ENCODE results near the gene MARCKSL1.
"Not testable (repeated sequence)": the region's sequence is repeated elsewhere in the genome, so short reads cannot be mapped to it uniquely, and the experiment has no call there.

Gene MARCKSL1

DNA sequence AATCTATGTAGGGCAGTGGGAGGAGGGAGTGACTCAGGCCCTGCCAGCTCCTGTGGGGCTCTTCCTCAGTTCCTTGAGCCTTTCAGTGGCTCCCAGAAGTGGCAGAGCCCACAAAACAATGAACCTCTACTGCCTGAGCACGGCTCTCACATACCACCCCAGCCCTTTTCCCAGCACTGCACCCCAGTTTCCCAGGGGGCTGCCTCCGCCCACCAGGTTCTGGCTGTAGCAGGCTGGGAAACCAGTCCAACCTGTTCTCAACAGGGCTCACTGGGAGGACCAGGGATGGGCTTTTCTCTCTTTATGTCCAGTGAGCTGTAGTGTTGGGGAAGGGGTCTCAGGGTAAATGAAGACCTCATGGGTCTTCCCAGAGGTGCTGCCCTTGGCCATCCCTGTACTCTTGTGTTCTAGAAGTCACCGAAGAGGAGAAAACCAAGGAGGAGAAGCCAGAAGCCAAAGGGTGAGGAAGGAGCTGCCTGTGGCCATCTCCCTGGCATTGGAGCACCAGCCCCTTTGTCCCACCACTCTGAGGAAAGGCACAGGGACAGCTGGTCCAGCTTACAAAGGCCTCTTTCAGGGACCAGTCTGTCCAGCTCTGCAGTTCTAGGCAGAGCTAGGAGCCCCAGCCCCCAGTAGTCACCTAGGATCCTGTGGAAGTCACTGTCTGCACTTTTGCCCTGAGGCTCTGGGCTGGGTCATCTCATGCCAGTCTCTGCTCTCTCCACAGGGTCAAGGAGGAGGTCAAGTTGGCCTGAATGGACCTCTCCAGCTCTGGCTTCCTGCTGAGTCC, 3.5 kb downstream of the MARCKSL1 start:
- DNase-seq, result no peak

DNA sequence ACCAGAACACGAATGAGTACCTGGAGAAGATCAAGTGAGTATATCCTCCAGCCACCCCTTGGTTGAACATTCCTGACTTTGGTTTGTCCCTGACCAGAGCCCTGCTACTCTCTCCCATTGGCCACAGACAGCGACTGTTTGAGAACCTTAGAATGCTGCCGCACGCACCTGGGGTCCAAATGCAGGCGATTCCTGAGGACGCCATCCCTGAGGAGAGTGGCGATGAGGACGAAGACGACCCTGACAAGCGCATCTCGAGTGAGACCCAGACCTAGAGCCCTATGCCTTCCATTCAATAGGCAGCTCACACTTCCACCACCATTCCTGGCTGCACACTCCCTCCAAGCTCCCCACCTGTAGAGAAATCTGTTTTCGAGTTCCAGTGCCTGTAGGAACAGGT, 4.5 kb downstream of the MARCKSL1 start:
- no peak for DNase-seq

DNA sequence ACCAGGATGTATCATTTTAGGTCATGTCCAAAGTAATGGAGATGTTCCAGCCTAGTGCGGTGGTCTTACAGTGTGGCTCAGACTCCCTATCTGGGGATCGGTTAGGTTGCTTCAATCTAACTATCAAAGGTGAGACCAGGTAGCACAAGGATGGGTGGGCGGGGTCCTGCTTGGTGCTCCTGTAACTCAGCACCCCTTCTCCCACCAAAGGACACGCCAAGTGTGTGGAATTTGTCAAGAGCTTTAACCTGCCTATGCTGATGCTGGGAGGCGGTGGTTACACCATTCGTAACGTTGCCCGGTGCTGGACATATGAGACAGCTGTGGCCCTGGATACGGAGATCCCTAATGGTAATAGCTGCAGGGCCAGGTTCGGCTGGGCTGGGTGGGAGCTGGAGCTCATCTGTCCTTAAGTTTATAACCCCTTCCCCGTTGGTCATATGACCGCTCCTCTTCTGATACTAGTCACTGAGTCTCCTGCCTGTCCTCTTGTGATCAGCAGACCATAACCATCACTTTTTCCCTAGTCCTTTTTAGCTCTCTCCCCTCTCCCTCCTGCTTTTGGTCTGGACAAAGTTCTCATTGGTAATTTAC, 5.4 kb downstream of the MARCKSL1 start:
- DNase-seq, result no peak

DNA sequence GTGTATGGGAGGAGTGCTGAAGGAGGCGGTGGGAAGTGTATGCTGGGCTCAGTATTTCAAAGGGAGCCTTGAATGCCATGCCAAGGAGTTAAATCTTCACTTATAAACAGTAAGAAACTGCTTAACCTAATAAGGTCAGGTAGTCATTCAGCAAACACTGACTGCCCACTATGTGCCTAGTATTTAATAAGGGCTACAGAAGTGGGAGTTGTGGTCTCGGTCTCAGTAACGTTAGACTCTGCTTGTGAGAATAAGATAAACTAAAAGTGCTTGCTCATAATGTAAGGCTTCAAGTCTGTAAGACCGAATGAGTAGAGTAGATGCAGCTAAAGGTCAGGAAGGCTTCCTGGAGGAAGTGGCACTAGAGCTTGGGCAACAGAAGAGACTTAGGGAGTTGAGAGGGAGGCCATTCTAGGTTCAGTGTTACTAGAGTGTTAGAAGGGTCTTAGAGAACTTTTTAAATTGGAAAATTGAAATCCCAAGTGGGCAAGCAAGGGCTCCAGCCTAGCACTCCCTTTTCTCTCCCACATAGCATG, 6.0 kb downstream of the MARCKSL1 start:
- DNase-seq, result no peak

DNA sequence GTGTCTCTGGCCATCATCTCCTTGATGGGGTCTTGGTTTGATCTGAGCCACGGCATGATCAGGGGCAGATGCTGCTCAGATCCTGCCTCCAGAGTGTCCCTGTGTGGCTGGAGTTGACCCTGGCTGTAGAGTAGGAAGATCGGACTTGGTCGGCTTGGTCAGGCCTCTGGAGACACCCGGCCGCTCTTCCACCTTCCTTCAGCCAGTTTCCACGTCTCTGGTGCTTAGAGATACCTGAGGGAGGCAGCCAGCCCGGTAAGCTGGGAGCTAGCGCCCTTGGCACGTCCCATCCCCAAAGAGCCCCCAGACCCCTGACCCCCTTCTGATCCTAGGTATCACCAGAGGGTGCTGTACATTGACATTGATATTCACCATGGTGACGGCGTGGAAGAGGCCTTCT, 8.8 kb downstream of the MARCKSL1 start:
- no peak for DNase-seq

DNA sequence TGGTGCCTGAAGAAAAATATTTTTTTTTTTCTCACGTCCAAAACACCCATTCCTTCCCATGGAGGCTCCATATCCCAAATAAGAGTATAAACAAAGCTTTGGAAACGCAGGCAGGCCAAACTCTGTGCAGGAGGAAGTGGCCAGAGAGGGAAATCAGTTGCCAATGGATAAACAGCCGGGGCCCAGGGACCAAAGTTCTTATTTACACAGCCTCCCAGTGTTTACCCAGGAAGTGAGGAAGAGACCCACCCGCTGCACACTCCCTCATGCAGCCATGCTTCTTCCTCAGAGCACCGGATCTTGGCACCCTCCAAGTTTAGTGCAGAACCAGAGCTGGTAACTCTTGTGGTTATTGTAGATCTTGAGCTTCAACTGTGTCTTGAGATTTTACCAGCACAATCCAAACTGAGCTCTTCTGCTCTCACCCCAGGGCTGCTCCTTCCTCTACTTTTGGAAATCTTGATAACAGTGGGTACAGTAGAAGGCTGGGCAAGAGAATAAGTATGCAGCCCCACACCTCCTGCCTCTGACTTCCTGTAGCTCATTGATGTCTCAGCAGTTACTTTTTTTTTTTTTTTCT, 14.2 kb downstream of the MARCKSL1 start:
- DNase-seq, result no peak

DNA sequence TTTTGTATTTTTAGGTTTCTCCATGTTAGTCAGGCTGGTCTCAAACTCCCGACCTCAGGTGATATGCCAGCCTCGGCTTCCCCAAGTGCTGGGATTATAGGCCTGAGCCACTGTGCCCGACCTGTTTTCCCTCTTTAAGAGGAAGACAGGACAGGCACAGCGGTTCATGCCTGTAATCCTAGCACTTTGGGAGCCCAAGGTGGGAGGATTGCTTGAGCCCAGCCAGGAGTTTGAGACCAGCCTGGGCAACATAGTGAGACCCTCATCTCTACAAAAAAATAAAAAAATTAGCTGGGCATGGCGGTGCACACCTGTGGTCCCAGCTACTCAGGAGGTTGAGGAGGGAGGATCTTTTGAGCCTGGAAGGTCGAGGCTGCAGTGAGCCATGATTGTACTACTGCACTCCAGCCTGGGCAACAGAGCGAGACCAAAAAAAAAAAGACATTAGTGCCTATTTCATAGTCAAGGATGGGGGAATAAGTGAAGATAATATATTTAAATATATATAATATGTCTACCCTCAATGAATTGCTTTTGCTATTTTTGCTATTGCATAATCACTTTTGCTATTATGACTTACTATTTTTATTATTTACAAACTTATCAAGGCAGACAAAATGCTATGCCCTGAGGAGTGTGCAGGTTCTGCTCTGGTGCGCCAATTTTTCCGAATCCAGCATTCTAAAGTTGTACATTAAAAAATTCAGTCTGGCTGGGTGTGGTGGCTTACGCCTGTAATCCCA, 17.7 kb downstream of the MARCKSL1 start:
- DNase-seq, result no peak

DNA sequence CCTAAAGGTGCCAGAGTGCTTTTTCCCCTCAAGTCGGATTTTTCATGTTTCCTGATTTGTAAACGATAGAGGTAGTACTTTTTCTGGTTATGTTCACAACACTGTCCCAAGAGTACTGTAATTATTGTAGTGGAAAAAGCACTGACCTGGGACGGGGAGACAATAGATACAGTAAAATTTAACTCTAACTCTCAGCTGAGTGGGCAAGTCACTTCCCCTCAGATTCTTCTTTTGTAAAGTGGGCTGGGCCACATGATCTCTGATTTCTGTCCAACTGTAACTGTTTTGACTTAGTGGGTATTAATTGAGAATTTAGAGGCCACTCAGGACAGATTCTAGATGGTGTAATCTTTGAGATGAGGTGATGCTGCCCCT, 19.1 kb downstream of the MARCKSL1 start:
- DNase-seq, result no peak

DNA sequence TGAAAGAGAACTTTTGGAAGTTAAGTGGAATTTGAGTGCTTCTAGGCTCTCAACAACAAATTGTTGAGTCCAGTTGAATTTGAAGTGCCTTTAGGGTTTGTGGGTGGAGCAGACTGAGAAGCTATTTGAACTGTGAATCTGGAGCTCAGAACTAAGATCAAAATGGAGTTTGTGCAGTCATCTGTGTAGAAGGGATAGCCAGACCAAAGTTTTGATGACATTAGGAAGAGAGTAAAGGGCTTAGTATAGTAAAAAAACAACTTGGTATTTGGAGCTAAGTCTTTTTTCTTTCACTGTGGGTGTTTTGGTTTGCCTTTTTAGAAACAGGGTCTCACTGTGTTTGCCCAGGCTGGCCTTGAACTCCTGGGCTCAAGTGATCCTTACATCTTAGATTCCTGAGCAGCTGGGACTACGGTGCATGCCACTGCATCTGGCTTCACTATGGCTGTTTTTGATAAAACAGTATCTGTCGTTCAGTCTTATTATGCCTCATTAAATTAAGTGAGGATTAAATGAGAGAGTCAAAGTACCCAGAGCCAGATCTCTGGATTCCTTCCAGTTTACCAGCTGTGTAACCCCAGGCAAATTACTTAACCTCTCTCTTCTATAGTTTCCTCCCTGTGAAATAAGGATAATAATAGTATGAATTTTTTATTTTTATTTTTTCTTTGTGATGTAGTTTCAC, 24.2 kb downstream of the MARCKSL1 start:
- DNase-seq, result no peak

DNA sequence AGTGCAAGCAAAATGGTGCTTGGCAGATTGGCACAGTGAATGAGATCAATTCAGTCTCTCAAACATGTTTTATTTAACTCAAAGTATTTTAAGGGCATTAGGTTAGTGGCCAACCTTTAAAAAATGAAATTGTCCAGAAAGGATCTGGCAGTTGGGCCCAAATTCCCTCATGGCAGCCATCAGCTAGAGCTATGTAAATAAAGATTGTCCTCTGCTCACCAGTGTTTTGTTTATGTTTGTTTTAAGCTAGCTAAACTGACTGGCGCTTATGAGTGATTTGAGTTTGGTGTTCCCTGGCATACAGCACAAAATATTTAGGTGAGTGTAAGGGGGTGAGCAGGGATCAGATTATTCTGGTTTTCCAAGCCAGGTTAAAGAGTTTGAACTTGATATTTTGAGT, 26.1 kb downstream of the MARCKSL1 start:
- no peak for DNase-seq

DNA sequence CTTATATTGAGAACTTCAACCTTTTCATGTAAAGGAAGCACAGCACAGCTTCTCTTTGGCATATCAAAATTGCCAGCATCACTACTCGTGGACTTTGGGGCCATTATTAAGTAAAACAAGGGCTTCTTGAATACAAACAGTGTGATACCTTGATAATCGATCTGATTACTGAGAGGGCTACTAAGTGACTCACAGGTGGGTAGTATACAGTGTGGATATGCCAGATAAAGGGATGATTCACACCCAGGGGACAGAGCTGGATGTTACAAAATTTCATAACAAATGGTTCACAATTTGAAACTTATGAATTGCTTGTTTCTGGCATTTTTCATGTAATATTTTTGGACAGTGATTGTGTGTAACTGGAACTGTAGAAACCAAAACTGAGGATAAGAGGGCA, 28.7 kb downstream of the MARCKSL1 start:
- DNase-seq, result no peak

DNA sequence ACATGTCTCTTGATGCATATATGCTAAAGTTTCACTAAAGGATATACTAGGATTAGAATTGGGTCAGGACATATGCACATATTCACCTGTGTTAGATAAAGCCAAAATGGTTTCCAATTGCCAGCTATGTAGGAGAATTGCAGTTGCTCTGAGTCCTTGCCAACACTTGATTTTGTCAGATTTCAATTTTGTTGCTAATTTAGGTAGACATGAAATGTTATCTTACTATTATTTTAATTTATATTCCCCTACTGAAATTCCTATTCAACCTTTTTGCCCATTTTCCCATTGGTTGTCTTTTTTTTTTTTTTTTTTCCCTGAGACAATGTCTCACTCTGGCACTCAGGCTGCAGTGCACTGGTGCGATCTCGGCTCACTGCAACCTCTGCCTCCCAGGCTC, 30.7 kb downstream of the MARCKSL1 start:
- no peak for DNase-seq

DNA sequence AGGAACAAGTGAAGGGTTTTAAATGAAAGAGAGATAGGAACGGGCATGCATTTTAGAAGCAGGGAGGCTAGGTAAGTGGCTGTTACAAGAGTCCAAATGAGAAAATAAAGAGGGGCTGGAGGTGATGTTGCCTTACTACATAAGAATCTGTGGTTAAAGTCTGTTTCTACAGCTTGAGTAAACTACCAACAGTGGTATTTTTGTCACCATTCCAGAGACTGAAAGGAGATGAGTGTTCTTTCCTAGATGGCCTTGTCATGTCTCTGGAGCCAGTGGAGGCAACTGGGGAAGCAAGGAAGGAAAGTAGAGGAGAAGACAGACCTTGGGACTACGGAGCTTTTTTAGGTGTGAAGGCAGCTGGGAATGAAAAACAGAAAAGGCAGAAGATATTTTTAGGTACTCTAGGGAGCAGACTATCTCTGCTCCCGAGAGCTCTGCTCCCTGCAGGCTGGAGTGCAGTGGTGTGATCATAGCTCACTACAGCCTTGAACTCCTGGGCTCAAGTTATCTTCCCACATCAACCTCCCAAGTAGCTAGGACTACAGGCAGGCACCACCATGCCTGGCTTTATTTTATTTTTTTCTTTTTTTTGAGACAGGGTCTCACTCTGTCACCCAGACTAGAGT, 31.9 kb downstream of the MARCKSL1 start:
- no peak for DNase-seq

DNA sequence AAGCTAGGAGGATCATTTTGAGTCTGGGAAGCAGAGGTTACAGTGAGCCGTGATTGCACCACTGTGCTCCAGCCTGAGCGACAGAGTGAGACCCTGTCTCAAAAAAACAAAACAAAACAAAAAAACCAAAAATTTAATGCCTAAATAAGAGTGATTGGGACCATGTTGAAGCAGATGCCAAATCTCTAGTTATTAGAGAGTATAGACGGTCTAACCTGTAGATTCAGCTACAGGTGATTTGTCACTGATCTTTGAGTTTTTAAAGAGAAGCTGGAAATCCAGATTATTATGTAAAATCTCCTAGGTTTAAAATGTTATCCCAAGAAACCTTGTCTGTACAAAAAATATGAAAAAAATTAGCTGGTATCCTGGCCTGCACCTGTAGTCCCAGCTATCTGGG, 32.7 kb downstream of the MARCKSL1 start:
- DNase-seq, result no peak

DNA sequence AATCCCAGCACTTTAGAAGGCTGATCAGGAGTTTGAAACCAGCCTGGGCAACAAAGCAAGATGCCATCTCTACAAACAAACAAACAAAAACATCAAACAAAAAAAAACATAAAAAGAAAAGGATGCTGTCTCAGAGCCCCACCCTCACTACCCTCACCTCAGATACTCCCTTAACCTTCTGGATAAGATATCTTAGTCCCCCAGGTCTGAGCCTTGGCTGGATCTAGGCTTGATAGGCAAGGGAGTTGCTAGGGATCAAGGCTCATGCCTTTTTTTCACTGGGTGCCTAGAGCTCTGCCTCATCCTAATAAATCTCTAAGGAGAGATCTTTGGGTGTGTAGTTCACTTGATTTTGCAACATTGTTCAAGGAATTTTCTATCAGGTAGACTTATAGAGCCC, 36.7 kb downstream of the MARCKSL1 start:
- DNase-seq, result no peak

DNA sequence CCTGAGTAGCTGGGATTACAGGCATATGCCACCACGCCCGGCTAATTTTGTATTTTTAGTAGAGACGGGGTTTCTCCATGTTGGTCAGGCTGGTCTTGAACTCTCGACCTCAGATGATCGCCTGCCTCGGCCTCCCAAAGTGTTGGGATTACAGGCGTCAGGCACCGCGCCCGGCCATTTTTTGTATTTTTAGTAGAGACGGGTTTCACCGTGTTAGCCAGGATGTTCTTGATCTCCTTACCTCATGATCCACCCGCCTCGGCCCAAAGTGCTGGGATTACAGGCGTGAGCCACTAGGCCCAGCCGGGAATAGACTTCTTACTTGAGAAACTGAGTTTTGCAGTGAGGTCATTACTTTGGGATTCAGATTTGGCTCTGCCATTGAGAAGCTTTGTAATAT, 37.8 kb downstream of the MARCKSL1 start:
- DNase-seq, result not testable (repeated sequence)

DNA sequence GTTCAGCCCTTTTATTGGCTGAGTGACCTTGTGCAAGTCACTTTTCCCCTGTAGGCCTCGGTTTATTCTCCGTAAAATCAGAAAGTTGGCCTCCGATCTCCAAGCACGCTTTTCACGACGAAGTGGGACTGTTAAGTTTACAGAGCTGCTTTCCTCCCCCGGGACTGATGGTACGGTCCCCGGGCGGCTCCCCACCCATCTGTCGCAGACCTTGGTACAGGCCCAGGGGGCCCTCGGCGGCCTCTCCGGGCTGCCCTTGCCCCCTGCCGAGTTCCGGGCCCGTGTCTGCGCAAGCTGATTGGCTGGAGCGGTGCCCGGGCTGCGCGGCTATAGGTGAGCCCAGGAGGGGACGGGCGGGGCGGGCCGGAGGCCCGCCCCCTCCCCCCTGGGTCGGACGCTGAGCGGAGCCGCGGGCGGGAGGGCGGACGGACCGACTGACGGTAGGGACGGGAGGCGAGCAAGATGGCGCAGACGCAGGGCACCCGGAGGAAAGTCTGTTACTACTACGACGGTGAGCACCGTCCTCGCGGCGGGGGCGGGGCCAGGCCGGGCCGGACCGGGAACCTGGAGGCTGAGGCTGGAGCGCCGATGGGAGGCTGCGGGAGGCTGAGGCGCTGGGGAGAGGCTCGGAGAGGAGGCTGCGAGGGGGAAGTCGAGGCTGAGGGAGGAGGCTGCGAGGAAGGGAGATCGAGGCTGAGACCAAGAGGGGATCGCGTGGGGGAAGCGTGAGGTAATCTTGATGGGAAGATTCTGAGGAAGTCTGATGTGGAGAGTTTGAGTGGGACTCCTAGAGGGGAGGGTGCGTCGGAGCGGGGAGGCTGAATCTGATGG, 44.1 kb downstream of the MARCKSL1 start, which contains the start of gene HDAC1:
Gene HDAC1, plus strand, starts transcription at position 376 of the 831 bp plus-strand sequence. Its CDS starts 87 bp downstream, at position 463.
- DNase-seq, result peak; percentile 97

DNA sequence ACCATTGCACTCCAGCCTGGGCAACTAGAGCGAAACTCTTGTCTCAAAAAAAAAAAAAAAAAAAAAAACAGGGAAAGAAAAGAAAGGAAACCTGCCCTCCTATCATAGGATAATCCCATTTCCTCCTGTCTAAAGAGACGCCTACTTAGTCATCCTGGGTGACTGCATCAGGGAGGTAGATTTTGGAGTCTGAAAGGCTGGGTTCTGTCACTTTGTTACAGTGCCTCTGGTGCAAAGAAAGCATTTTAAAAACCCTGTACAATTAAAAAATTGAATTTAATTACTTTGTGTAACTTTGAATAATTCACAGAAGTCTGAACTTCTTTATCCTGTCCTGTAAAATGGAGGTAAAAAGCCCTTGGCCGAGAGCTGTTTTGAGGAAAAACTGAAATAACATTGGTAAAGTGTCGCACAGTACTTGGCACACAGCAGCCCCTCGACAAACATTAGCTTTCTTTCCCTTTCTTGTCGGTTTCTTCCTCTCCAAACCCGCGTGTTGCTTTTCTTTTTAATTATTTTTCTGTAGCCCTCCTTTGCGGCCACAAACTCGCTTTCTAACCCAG, 44.8 kb downstream of the MARCKSL1 start:
- DNase-seq, result no peak

DNA sequence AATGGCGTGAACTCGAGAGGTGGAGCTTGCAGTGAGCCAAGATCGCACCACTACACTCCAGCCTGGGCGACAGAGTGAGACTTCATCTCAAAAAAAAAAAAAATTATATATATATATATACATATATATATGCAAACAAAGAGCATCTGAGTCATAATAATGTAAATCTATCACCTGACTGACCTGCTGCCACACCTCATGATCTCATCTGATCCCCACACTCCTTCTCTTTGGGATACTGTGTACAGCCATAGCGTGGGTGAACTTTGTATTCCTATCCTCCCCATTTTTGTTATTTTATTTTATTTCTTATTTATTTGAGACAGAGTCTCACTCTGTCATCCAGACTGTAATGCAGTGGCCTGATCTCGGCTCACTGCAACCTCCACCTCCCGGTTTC, 46.8 kb downstream of the MARCKSL1 start:
- DNase-seq, result no peak

DNA sequence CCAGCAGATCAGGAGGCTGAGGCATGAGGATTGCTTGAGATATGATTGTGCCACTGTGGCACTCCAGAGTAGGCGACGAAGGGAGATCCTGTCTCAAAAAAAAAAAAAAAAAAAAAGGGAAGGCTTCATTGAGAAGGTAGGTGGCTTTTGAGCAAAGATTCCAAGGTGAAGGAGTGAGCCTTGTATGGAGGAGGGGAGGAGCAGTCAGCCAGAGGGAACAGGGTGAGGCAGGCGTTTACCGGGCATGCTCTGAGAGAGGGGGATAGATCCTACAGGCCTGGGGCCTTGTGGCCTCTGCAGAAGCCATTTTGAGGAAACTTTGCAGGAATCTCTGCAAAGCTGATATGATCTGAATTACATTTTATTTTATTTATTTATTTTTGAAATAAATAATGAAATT, 49.3 kb downstream of the MARCKSL1 start:
- DNase-seq, result no peak

DNA sequence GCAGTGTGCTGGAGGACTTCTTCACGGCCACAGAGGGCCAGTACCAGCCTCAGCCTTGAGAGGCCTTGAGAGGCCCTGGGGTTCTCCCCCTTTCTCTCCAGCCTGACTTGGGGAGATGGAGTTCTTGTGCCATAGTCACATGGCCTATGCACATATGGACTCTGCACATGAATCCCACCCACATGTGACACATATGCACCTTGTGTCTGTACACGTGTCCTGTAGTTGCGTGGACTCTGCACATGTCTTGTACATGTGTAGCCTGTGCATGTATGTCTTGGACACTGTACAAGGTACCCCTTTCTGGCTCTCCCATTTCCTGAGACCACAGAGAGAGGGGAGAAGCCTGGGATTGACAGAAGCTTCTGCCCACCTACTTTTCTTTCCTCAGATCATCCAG, 50.4 kb downstream of the MARCKSL1 start:
- no peak for DNase-seq

All from activated CD8-positive, alpha-beta memory T cell treated with anti-CD3 and anti-CD28 coated beads, Interleukin-2, amount 50 U/mL, for 48 hours (primary cell).